NB4 (cell line): Measurements from ENCODE around the gene ATP5PF.

Source experiments
- CTCF ChIP-seq: IDR thresholded peaks from one replicate; pipeline ENCODE4 v1.5.1; 2012; ENCODE audit warnings: low read depth, low read length
- MYC ChIP-seq: IDR thresholded peaks from 2 replicates; pipeline ENCODE4 v1.6.1; 2011; ENCODE audit warnings: low read depth, low read length
- POLR2A ChIP-seq: IDR thresholded peaks from 2 replicates; pipeline ENCODE4 v1.6.1; 2011; ENCODE audit warnings: mild to moderate bottlenecking; ENCODE audit not compliant: insufficient read length; ENCODE audit errors: extremely low read depth

DNA sequence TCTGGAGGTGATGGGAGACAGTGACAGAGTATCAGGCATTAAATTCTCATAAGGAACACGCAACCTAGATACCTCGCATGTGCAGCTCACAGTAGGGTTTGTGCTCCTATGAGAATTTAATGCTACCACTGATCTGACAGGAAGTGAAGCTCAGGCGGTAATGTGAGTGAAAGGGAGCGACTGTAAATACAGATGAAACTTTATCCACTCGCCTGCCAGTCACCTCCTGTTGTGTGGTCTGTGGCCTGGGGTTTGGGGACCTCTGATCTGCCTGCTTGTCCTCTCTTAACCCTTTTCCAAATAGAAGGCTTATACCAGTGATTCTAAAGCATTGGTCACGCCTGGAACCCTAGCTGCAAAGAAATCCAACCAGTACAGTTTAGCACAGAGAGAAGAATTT, 15.4 kb upstream of the ATP5PF start:
- TF ChIP-seq MYC = no peak
- TF ChIP-seq CTCF = no peak
- TF ChIP-seq POLR2A = no peak
